22Rv1 (cell line): Measurements from ENCODE around the gene KRT71.

Experiments used
- CTCF ChIP-seq: fragments of 450-650 bp; IDR thresholded peaks from 2 replicates; pipeline ENCODE4 v1.5.1; 2017; ENCODE audit warnings: mild to moderate bottlenecking
- ZFX ChIP-seq: fragments of 450-650 bp; IDR thresholded peaks from 2 replicates; pipeline ENCODE4 v1.6.1; 2017; ENCODE audit warnings: antibody characterized with exemption, borderline replicate concordance

GRCh38 chr12:52524898-52525591 is 27.9 kb downstream of the KRT71 start:
- TF ChIP-seq CTCF (no peak), ZFX (no peak)
